Upper lobe of left lung (tissue), 4 donors: ENCODE data around the gene TMEM165.

Source experiments
- POLR2A ChIP-seq, 4 donors: fragments of 450-650 bp; IDR thresholded peaks; one replicate each; pipeline ENCODE4 v1.5.1; 2016 to 2017; ENCODE audit warnings: antibody characterized with exemption in 4 of 4, mild to moderate bottlenecking in 2 of 4
- POLR2AphosphoS5 ChIP-seq, 2 donors: sonication (generic); formaldehyde crosslinking; IDR thresholded peaks; one replicate each; pipeline ENCODE4 v1.5.1; 2017; ENCODE audit warnings: antibody characterized with exemption in 2 of 2

- TF ChIP-seq POLR2AphosphoS5 (IDR thresholded peaks at IDR 0.05): no peak
- no peak for TF ChIP-seq POLR2A (IDR thresholded peaks at IDR 0.05)
These were observed 31.9 kb upstream of the TMEM165 start for GRCh38 chr4:55363691-55364351.
